Naive thymus-derived CD8-positive, alpha-beta T cell (primary cell): ENCODE measurements around the gene ZNF638. TPM values are rescaled to one million over a fixed set of nuclear protein-coding genes. Genes with fewer than 3 reads are reported as not detected.
"Not testable (repeated sequence)": the region's sequence is repeated elsewhere in the genome, so short reads cannot be mapped to it uniquely, and the experiment has no call there.

ENCODE experiments used
- ATAC-seq, 2 donors: fragments of 150-1000 bp; cut with Tn5 transposase in 1 of 2; sonication (Bioruptor Pico), chemical (Tn5 transposase) in 1 of 2; 1 replicate in 1 of 2; 2 replicates in 1 of 2; pipeline ENCODE4 v1.10.0; 2021; ENCODE audit warnings: mild to moderate bottlenecking in 2 of 2, moderate library complexity in 2 of 2
- POLR2A ChIA-PET: fragments of 350-600 bp; sonication (Branson Sonifier 250); formaldehyde crosslinking; loops from one replicate; lab custom pipeline; 2021; ENCODE audit warnings: antibody characterized with exemption; lab: Charles Lee
- DNase-seq, 10 donors: peaks; one replicate each; pipeline versions ENCODE4 v3.0.0 to v3.0.0-alpha.2; 2020 to 2022
- H3K27ac Mint-ChIP-seq, 10 donors: one replicate each; pipeline ENCODE4 v1.8.0; 2020 to 2022; ENCODE audit warnings: mild to moderate bottlenecking in 10 of 10, mixed read lengths in 10 of 10, moderate library complexity in 4 of 10, inconsistent platforms in 1 of 10
- H3K27me3 Mint-ChIP-seq, 5 donors: one replicate each; pipeline ENCODE4 v1.8.0; 2021 to 2022; ENCODE audit warnings: mixed read lengths in 5 of 5
- H3K36me3 Mint-ChIP-seq, 3 donors: one replicate each; pipeline ENCODE4 v1.8.0; 2020 to 2022; ENCODE audit warnings: mixed read lengths in 3 of 3, mild to moderate bottlenecking in 2 of 3, inconsistent platforms in 1 of 3
- H3K4me1 Mint-ChIP-seq, 4 donors: one replicate each; pipeline ENCODE4 v1.8.0; 2021 to 2022; ENCODE audit warnings: mixed read lengths in 4 of 4
- H3K4me3 Mint-ChIP-seq, 10 donors: one replicate each; pipeline ENCODE4 v1.8.0; 2020 to 2022; ENCODE audit warnings: mild to moderate bottlenecking in 10 of 10, mixed read lengths in 10 of 10, moderate library complexity in 6 of 10, inconsistent platforms in 1 of 10
- H3K9me3 Mint-ChIP-seq, 9 donors: one replicate each; pipeline ENCODE4 v1.8.0; 2020 to 2022; ENCODE audit warnings: mixed read lengths in 9 of 9, mild to moderate bottlenecking in 3 of 9, inconsistent platforms in 1 of 9, moderate library complexity in 1 of 9
- polyA plus RNA-seq, 3 donors: library from polyadenylated mRNA; unstranded; fragments of 300-500 nt; fragmentation: Illumina TruSeq; gene quantifications; one replicate each; pipeline ENCODE4 v1.2.3, GENCODE V29; 2021
- total RNA-seq, 8 experiments: library from RNA in 2 of 8; stranded (reverse) in 2 of 8; gene quantifications; one replicate each; pipeline ENCODE4 v1.2.3 and lab custom pipeline; 2021 to 2026

ZNF638 gene
- total and polyA plus RNA-seq, 5 experiments from 2014 or later: 40.7 to 176 (median 52.4) TPM

GRCh38 chr2:71317060-71317459, 14.5 kb upstream of the ZNF638 start:
- ATAC-seq: no peak
- peaks cover 3 to 14% (median 5%) of the 10 kb centered on the region in 5 donors for H3K27me3 Mint-ChIP-seq
- DNase-seq: no peak
- peaks cover 0 to 43% (median 32%) of the 10 kb centered on the region in 3 donors for H3K36me3 Mint-ChIP-seq
- H3K4me1 Mint-ChIP-seq: no peaks in the 10 kb centered on the region
- H3K27ac Mint-ChIP-seq: no peak overlapping the region
- no peak overlapping the region for H3K4me3 Mint-ChIP-seq
- H3K9me3 Mint-ChIP-seq: peaks cover 10 to 53% (median 36%) of the 10 kb centered on the region in 9 donors
- POLR2A ChIA-PET: no interaction called here

GRCh38 chr2:71317900-71318299, 13.7 kb upstream of the ZNF638 start:
- peaks cover 0 to 51% (median 39%) of the 10 kb centered on the region in 3 donors for H3K36me3 Mint-ChIP-seq
- H3K4me1 Mint-ChIP-seq, ATAC-seq, DNase-seq, H3K27ac Mint-ChIP-seq, H3K4me3 Mint-ChIP-seq, POLR2A ChIA-PET: not testable (repeated sequence)
- peaks cover 16 to 62% (median 44%) of the 10 kb centered on the region in 9 donors for H3K9me3 Mint-ChIP-seq
- peaks cover 3 to 19% (median 5%) of the 10 kb centered on the region in 5 donors for H3K27me3 Mint-ChIP-seq

- H3K4me1 Mint-ChIP-seq: no peaks in the 10 kb centered on the region
- H3K27ac Mint-ChIP-seq: no peak overlapping the region
- H3K36me3 Mint-ChIP-seq: peaks cover 0 to 36% (median 33%) of the 10 kb centered on the region in 3 donors
- ATAC-seq (no peak), DNase-seq (no peak)
- H3K27me3 Mint-ChIP-seq: peaks cover 0 to 17% (median 2%) of the 10 kb centered on the region in 5 donors
- peaks cover 13 to 57% (median 36%) of the 10 kb centered on the region in 9 donors for H3K9me3 Mint-ChIP-seq
- H3K4me3 Mint-ChIP-seq: no peak overlapping the region
- POLR2A ChIA-PET: interaction anchor here (1.1 kb wide), 1 partner anchor 8 kb away, joined by 3 read pairs; the partner anchor contains the start of gene ZNF638
Observed at GRCh38 chr2:71323386-71323785, 8.2 kb upstream of the ZNF638 start.

- H3K9me3 Mint-ChIP-seq: peaks cover 6 to 22% (median 11%) of the 10 kb centered on the region in 9 donors
- H3K36me3 Mint-ChIP-seq: peaks cover 2 to 13% (median 9%) of the 10 kb centered on the region in 3 donors
- peaks cover 2 to 8% (median 5%) of the 10 kb centered on the region in 4 donors for H3K4me1 Mint-ChIP-seq
- DNase-seq (no peak), ATAC-seq (no peak)
- no peak overlapping the region for H3K27ac Mint-ChIP-seq
- POLR2A ChIA-PET: no interaction called here
- no peak overlapping the region for H3K4me3 Mint-ChIP-seq
- peaks cover 0 to 9% (median under 1%) of the 10 kb centered on the region in 5 donors for H3K27me3 Mint-ChIP-seq
Observed at GRCh38 chr2:71326968-71327367, 4.6 kb upstream of the ZNF638 start.

- Mint-ChIP-seq H3K9me3 (peaks cover 0 to 13% (median 1%) of the 10 kb centered on the region in 9 donors), H3K4me3 (no peak overlapping the region), H3K27me3 (peaks cover 0 to 3% (median 0%) of the 10 kb centered on the region in 5 donors), H3K27ac (no peak overlapping the region), H3K36me3 (peaks cover 0 to 5% (median 2%) of the 10 kb centered on the region in 3 donors), H3K4me1 (peaks cover 5 to 17% (median 13%) of the 10 kb centered on the region in 4 donors)
- DNase-seq (no peak), ATAC-seq (no peak)
- POLR2A ChIA-PET: no interaction called here
Observed at GRCh38 chr2:71327916-71328315, 3.7 kb upstream of the ZNF638 start.

- POLR2A ChIA-PET: interaction anchor here (1.3 to 5.7 kb wide), 2 partner anchors 16 to 31 kb away, joined by 4 to 24 read pairs; no protein-coding TSS in a partner anchor
- Mint-ChIP-seq H3K4me3 (peak overlapping the region in 7 of 10 donors; percentile 34 to 100 (median 96)), H3K27me3 (peaks cover 0 to 2% (median 0%) of the 10 kb centered on the region in 5 donors), H3K4me1 (peaks cover 13 to 40% (median 33%) of the 10 kb centered on the region in 4 donors), H3K9me3 (no peaks in the 10 kb centered on the region), H3K27ac (peak overlapping the region in 2 of 10 donors; percentile 2 to 62), H3K36me3 (peaks cover 0 to 10% (median 4%) of the 10 kb centered on the region in 3 donors)
- ATAC-seq: no peak
- no peak for DNase-seq
Observed at GRCh38 chr2:71330155-71330554, 1.4 kb upstream of the ZNF638 start.

- ATAC-seq: no peak
- Mint-ChIP-seq H3K36me3 (peaks cover 0 to 13% (median 4%) of the 10 kb centered on the region in 3 donors), H3K27ac (peak overlapping the region in 6 of 10 donors; percentile 44 to 99 (median 78)), H3K4me1 (peaks cover 13 to 45% (median 33%) of the 10 kb centered on the region in 4 donors), H3K4me3 (peak overlapping the region; percentile 96 to 100 (median 100)), H3K9me3 (no peaks in the 10 kb centered on the region), H3K27me3 (peaks cover 0 to 2% (median 0%) of the 10 kb centered on the region in 5 donors)
- POLR2A ChIA-PET: interaction anchor here (0.9 to 5.7 kb wide), 14 partner anchors 8 to 262 kb away, joined by 3 to 25 read pairs (median 9); partner anchors contain the start of genes MCEE, MPHOSPH10, NAGK and PAIP2B
- DNase-seq: no peak
Observed at GRCh38 chr2:71330585-71331330, 824 bp upstream of the ZNF638 start.

- H3K4me3 Mint-ChIP-seq: peak overlapping the region; percentile 96 to 100 (median 100)
- peaks cover 13 to 50% (median 36%) of the 10 kb centered on the region in 4 donors for H3K4me1 Mint-ChIP-seq
- H3K27ac Mint-ChIP-seq: peak overlapping the region; percentile 74 to 100 (median 100)
- not testable (repeated sequence) for DNase-seq, ATAC-seq, H3K9me3 Mint-ChIP-seq, H3K27me3 Mint-ChIP-seq
- POLR2A ChIA-PET: interaction anchor here (0.7 to 5.7 kb wide), 15 partner anchors 8 to 1688 kb away, joined by 3 to 25 read pairs (median 7); partner anchors contain the start of genes MCEE, MPHOSPH10, NAGK and PAIP2B
- H3K36me3 Mint-ChIP-seq: peaks cover 0 to 18% (median 4%) of the 10 kb centered on the region in 3 donors
Observed at GRCh38 chr2:71331331-71331580, 326 bp upstream of the ZNF638 start.

GRCh38 chr2:71332435-71332796, 834 bp downstream of the ZNF638 start:
- POLR2A ChIA-PET: interaction anchor here (0.8 to 5.7 kb wide), 8 partner anchors 13 to 264 kb away, joined by 3 to 25 read pairs (median 13); partner anchors contain the start of genes MCEE, MPHOSPH10, NAGK and PAIP2B
- DNase-seq (no peak), ATAC-seq (no peak)
- peak overlapping the region; percentile 96 to 100 (median 100) for H3K4me3 Mint-ChIP-seq
- no peaks in the 10 kb centered on the region for H3K9me3 Mint-ChIP-seq
- H3K4me1 Mint-ChIP-seq: peaks cover 13 to 61% (median 42%) of the 10 kb centered on the region in 4 donors
- H3K27me3 Mint-ChIP-seq: peaks cover 0 to 2% (median 0%) of the 10 kb centered on the region in 5 donors
- H3K27ac Mint-ChIP-seq: peak overlapping the region; percentile 99 to 100 (median 100)
- H3K36me3 Mint-ChIP-seq: peaks cover 0 to 26% (median 4%) of the 10 kb centered on the region in 3 donors

GRCh38 chr2:71333619-71334018, 2.0 kb downstream of the ZNF638 start:
- H3K27me3 Mint-ChIP-seq: peaks cover 0 to 2% (median 0%) of the 10 kb centered on the region in 5 donors
- POLR2A ChIA-PET: interaction anchor here (1.5 to 5.7 kb wide), 3 partner anchors 12 to 204 kb away, joined by 4 to 24 read pairs (median 21); partner anchors contain the start of genes MCEE, MPHOSPH10 and PAIP2B
- H3K4me3 Mint-ChIP-seq: peak overlapping the region; percentile 76 to 100 (median 100)
- ATAC-seq (no peak), DNase-seq (no peak)
- peaks cover 21 to 73% (median 53%) of the 10 kb centered on the region in 4 donors for H3K4me1 Mint-ChIP-seq
- H3K36me3 Mint-ChIP-seq: peaks cover 0 to 34% (median 4%) of the 10 kb centered on the region in 3 donors
- H3K9me3 Mint-ChIP-seq: no peaks in the 10 kb centered on the region
- H3K27ac Mint-ChIP-seq: peak overlapping the region in 9 of 10 donors; percentile 6 to 100 (median 60)

GRCh38 chr2:71336384-71336783, 4.8 kb downstream of the ZNF638 start:
- Mint-ChIP-seq H3K27ac (no peak overlapping the region), H3K4me1 (peaks cover 34 to 90% (median 74%) of the 10 kb centered on the region in 4 donors), H3K4me3 (peak overlapping the region in 4 of 10 donors; percentile 14 to 48 (median 33)), H3K36me3 (peaks cover 0 to 39% (median 4%) of the 10 kb centered on the region in 3 donors), H3K9me3 (no peaks in the 10 kb centered on the region), H3K27me3 (peaks cover 0 to 2% (median 0%) of the 10 kb centered on the region in 5 donors)
- no peak for ATAC-seq
- POLR2A ChIA-PET: interaction anchor here (0.6 to 0.8 kb wide), 2 partner anchors 90 to 153 kb away, joined by 3 to 6 read pairs; no protein-coding TSS in a partner anchor
- no peak for DNase-seq

- H3K4me1 Mint-ChIP-seq: peaks cover 32 to 89% (median 71%) of the 10 kb centered on the region in 4 donors
- no peaks in the 10 kb centered on the region for H3K27me3 Mint-ChIP-seq
- H3K9me3 Mint-ChIP-seq: no peaks in the 10 kb centered on the region
- ATAC-seq (no peak), DNase-seq (no peak)
- peak overlapping the region in 6 of 10 donors; percentile 3 to 48 (median 25) for H3K4me3 Mint-ChIP-seq
- peak overlapping the region in 1 of 10 donors; percentile 35 for H3K27ac Mint-ChIP-seq
- POLR2A ChIA-PET: no interaction called here
- H3K36me3 Mint-ChIP-seq: peaks cover 0 to 37% (median 4%) of the 10 kb centered on the region in 3 donors
Observed at GRCh38 chr2:71336802-71337201, 5.2 kb downstream of the ZNF638 start.
